Omental fat pad (tissue), 4 donors: ENCODE results near the gene PKN1. TPM values are rescaled to one million over a fixed set of nuclear protein-coding genes. Genes with fewer than 3 reads are reported as not detected.
"Not testable (repeated sequence)": the region's sequence is repeated elsewhere in the genome, so short reads cannot be mapped to it uniquely, and the experiment has no call there.

ENCODE experiments used
- ATAC-seq: fragments of 150-250 bp; one replicate; pipeline ENCODE4 v1.9.1; 2016; ENCODE audit warnings: mild to moderate bottlenecking, moderate library complexity; ENCODE audit not compliant: low FRiP score
- DNase-seq: peaks from one replicate; pipeline ENCODE4 v3.0.0-alpha.2; 2019; ENCODE audit warnings: low spot score
- CTCF ChIP-seq, 3 donors: fragments of 450-650 bp; IDR thresholded peaks; one replicate each; pipeline ENCODE4 v1.5.1; 2016 to 2017; ENCODE audit warnings: antibody characterized with exemption in 3 of 3, mild to moderate bottlenecking in 3 of 3, moderate library complexity in 2 of 3
- total RNA-seq, 4 donors: library from RNA; depleted of rRNA; stranded (reverse); fragments of >200 nt; gene quantifications; one replicate each; pipeline ENCODE4 v1.1.0, GENCODE V29; 2016

PKN1 gene
- total RNA-seq, 4 donors from 2014 or later = 47.3 to 104 (median 85.0) TPM

- ATAC-seq (no peak), DNase-seq (no peak)
- no peak for TF ChIP-seq CTCF (IDR thresholded peaks at IDR 0.05)
Observed at GRCh38 chr19:14394167-14394566, 38.9 kb upstream of the PKN1 start.

DNA sequence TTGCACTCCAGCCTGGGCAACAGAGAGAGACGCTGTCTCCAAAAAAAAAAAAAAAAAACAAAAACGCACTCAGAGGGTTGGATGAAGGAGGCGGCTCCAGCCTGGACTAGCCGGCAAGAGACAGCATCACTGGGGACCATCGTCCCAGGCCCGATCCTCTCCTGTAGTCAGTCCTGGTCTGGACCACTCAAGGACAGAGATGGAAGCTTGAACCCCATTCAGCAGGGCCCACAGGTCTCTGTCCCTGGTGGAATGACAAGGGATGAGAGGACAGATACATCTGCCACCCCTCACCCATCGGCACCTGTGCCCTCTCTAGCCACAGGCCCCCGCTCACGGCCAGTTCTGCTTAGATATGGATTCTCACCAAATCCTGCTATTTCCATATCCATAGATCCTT, 37.8 kb upstream of the PKN1 start:
- DNase-seq = no peak
- no peak for TF ChIP-seq CTCF (IDR thresholded peaks at IDR 0.05)
- ATAC-seq = no peak

GRCh38 chr19:14395710-14396336, 37.3 kb upstream of the PKN1 start:
- ATAC-seq = no peak
- no peak for TF ChIP-seq CTCF (IDR thresholded peaks at IDR 0.05)
- DNase-seq = no peak

DNA sequence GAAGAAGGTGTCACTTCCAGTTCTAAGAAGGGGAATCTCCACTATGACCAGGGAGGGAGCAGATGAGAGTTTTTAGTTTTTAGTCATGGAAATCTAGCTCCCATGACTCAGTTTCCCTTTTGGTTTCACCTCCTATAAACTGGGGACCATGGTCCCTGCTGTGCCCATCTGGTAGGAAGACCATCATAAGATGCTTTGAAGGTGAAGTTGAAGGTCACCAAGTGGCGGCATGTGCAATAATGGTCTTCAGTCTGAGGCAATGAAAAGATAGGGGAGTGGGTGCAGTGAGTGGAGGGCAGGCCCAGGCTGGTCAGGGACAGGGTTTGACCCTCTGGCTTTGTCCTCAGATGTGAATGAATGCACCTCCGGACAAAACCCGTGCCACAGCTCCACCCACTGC, 36.4 kb upstream of the PKN1 start:
- ATAC-seq, DNase-seq: not testable (repeated sequence)

GRCh38 chr19:14397168-14397567, 35.9 kb upstream of the PKN1 start:
- DNase-seq, ATAC-seq: not testable (repeated sequence)

DNA sequence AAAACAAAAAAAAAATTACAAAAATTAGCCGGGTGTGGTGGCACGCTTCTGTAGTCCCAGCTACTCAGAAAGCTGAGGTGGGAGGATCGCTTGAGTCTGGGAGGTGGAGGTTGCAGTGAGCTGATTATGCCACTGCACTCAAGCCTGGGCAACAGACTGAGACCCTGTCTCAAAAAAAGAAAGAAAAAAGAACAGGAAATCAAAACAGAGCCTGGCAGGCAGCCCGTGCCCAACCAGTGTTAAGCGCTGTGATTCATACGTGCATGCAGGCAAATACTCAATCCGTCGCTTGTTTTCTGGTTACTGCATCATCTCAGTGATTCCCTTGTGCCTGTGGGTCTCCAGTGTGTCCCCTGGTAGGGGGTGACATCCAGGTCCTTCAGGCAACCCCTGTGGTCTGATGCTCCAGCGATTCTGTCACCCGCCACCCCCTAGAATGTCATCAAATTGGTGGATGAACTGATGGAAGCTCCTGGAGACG, 32.1 kb upstream of the PKN1 start:
- ATAC-seq (no peak), DNase-seq (no peak)
- TF ChIP-seq CTCF (IDR thresholded peaks at IDR 0.05) = no peak

- TF ChIP-seq CTCF (IDR thresholded peaks at IDR 0.05) = no peak
- DNase-seq (no peak), ATAC-seq (no peak)
Observed at GRCh38 chr19:14401468-14402195, 31.5 kb upstream of the PKN1 start.
